ENCODE data around the gene KCNMA1. TPM values are rescaled to one million over a fixed set of nuclear protein-coding genes. Genes with fewer than 3 reads are reported as not detected.

The KCNMA1 gene
- total and polyA plus RNA-seq, 10 of the 15 experiments (the other 5 are each of a cell fraction or from before 2014, with no cell fraction given), result 8.5 to 77.0 (median 21.3) TPM

DNA sequence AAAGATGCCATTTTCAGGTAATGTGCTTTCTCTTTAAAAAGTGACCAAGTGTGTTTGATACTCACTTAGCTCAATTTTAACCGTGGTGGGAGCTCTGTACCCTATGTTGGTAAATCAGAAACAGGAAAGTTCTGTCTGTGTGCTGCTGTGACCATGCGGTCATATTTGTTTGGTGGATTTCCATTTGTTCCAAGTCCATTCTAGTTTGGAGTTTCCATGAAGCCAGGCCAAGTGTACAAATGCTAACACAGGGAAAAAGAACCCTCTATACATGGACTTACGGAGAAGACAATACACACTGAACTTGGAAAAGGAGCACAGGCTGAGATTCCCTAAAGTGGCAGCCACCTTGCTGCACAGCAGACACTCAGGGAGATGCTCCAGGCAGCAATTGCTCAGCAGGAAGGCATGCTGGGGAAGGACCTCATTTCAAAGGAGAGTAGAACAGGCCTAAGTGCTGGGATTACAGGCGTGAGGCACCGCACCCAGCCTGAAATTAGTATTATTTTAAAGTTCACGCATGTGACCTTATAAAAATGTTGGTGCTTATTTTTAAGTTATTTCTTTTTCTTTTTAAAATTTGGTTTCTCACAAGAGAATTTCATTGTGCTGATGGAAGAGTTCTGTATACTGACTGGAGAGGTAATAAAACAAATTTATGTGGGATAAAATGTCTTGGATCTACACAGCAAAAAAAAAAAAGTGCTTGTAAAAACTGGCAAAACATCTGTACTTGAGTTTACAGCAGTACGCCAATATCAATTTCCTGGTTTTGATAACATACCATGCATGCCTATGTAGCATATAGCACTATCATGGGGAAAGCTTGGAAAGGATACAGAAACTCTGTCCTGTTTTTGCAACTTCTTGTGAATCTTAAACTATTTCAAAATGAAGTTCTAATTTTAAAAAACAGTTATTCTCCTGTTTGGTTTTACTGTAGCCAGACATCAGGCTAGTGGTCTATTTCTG is 436.2 kb downstream of the KCNMA1 start:
- Histone ChIP-seq H3K27me3 (replicated peaks in 1 of 2; ENCODE audit: control insufficient read depth in 2 of 2, insufficient read depth in 2 of 2, low read length in 1 of 2) (peaks cover 0 to 2% of the 10 kb centered on the region in 2 experiments; a peak in 1 of 4 replicates), H3K9me3 (replicated peaks; ENCODE audit: control insufficient read depth, insufficient read depth, low read length) (no peaks in the 10 kb centered on the region), H3K4me3 (no peak overlapping the region), H3K27ac (ENCODE audit: control insufficient read depth, insufficient read depth) (no peak overlapping the region), H3K79me2 (ENCODE audit: control insufficient read depth, insufficient read depth, low read length) (no peaks in the 10 kb centered on the region), H3K4me1 (ENCODE audit: control insufficient read depth, insufficient read depth, low read length) (no peaks in the 10 kb centered on the region; the same call in 1 of the 2 replicates), H3K9ac (ENCODE audit: control insufficient read depth, insufficient read depth, low read length) (no peak overlapping the region), H2AFZ (ENCODE audit: control insufficient read depth, low read depth, low read length) (no peak overlapping the region), H3K4me2 (ENCODE audit: control insufficient read depth, insufficient read depth) (no peak overlapping the region), H4K20me1 (ENCODE audit: control insufficient read depth, insufficient read depth) (no peaks in the 10 kb centered on the region), H3K36me3 (ENCODE audit: control insufficient read depth in 2 of 2, insufficient read depth in 2 of 2, low read length in 1 of 2) (no peaks in the 10 kb centered on the region)
- in situ Hi-C loops (cut with MboI) (no loop called here), intact Hi-C loops (cut with micrococcal nuclease; ENCODE audit: unreplicated experiment) (no loop called here)
- SMC1A ChIA-PET (ENCODE audit: uncharacterized antibody, unreplicated experiment), result interaction anchor here (1.1 kb wide), 1 partner anchor 15 kb away, joined by 4 read pairs; no protein-coding TSS in a partner anchor
- TF ChIP-seq SRF (IDR thresholded peaks at IDR 0.05; ENCODE audit: low read depth in 2 of 2, low read length in 2 of 2) (no peak), TBL1XR1 (IDR thresholded peaks at IDR 0.05; ENCODE audit: low read depth, low read length) (no peak), ETV6 (conservative IDR thresholded peaks at IDR 0.05 in 1 of 2, IDR thresholded peaks at IDR 0.05 in 1 of 2; ENCODE audit: borderline replicate concordance in 1 of 2, low read depth in 1 of 2) (no peak), CHD1 (IDR thresholded peaks at IDR 0.05; ENCODE audit: low read depth, low read length) (no peak), TAF1 (IDR thresholded peaks at IDR 0.05; ENCODE audit: borderline replicate concordance, low read depth, low read length) (no peak), NR2C2 (IDR thresholded peaks at IDR 0.05; ENCODE audit: borderline replicate concordance, control insufficient read depth, insufficient read length, low read depth) (no peak), BCL11A (IDR thresholded peaks at IDR 0.05; ENCODE audit: low read depth, low read length) (no peak), STAT3 (IDR thresholded peaks at IDR 0.05; ENCODE audit: low read depth, low read length) (no peak), KDM1A (IDR thresholded peaks at IDR 0.05; ENCODE audit: borderline replicate concordance) (no peak), MXI1 (IDR thresholded peaks at IDR 0.05; ENCODE audit: low read depth, low read length) (no peak)
- RAD21 ChIA-PET (ENCODE audit: unreplicated experiment), result interaction anchor here (0.6 kb wide), 1 partner anchor 644 kb away, joined by 4 read pairs; no protein-coding TSS in a partner anchor
- no peak for FAIRE-seq
- CTCF ChIA-PET, result interaction anchor here (0.8 kb wide), 1 partner anchor 442 kb away, joined by 4 read pairs; no protein-coding TSS in a partner anchor
- no TSS peak for BruUV-seq (replicated peaks)
- no peak for ATAC-seq
- DNase-seq (ENCODE audit: low read depth, low spot score), result no peak
- WGBS (ENCODE audit: insufficient coverage, insufficient replicate concordance, low lambda C conversion rate, missing lambda C conversion rate), result 56% methylated on average over 7 of the region's 7 CpGs
- POLR2A ChIA-PET, result no interaction called here
